Measurements from ENCODE around the gene SLC6A3. TPM values are rescaled to one million over a fixed set of nuclear protein-coding genes. Genes with fewer than 3 reads are reported as not detected.

The SLC6A3 gene
- total RNA-seq, 4 donors from 2014 or later, result 0.16 to 0.22 TPM; not detected in 2

DNA sequence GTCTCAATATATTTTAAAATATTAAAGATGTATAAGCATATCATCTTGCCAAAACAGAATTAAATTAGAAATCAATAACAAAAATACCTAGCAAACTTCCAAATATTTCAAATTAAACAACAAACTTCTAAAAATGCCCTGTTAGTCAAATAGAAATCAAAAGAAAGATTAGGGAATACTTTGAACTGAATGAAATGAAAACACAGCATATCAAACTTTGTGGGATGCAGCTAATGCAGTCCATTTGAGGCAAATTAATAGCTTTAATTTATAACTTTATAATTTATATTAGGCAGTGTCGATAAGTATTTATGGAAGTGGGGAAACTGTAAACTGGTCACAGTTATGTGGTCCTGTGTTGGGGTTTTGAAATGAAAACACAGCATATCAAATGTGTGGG, 17.1 kb downstream of the SLC6A3 start:
- TF ChIP-seq, protein P1, sequence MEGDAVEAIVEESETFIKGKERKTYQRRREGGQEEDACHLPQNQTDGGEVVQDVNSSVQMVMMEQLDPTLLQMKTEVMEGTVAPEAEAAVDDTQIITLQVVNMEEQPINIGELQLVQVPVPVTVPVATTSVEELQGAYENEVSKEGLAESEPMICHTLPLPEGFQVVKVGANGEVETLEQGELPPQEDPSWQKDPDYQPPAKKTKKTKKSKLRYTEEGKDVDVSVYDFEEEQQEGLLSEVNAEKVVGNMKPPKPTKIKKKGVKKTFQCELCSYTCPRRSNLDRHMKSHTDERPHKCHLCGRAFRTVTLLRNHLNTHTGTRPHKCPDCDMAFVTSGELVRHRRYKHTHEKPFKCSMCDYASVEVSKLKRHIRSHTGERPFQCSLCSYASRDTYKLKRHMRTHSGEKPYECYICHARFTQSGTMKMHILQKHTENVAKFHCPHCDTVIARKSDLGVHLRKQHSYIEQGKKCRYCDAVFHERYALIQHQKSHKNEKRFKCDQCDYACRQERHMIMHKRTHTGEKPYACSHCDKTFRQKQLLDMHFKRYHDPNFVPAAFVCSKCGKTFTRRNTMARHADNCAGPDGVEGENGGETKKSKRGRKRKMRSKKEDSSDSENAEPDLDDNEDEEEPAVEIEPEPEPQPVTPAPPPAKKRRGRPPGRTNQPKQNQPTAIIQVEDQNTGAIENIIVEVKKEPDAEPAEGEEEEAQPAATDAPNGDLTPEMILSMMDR (IDR thresholded peaks at IDR 0.05; ENCODE audit: low read depth), result no peak

DNA sequence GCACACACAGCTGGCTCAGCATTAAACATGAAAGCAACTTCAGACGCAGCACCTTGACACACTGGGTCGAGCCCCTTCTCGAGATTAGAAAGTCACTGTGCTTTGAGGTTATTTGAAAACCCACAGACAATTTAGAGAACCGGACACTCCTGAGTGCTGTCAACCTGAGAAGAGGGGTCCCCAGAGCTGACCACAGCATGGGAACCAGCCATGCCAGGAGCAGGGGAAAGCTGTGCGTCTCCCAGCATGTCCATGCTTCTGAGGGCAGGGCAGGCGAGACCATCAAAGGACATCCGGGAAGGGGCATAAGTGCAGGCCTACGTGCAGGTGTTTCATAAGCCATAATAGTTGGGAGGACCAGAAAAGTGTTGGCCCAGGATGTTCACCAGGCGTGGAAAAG, 20.5 kb downstream of the SLC6A3 start:
- TF ChIP-seq, protein P1 (IDR thresholded peaks at IDR 0.05; ENCODE audit: low read depth), result no peak

DNA sequence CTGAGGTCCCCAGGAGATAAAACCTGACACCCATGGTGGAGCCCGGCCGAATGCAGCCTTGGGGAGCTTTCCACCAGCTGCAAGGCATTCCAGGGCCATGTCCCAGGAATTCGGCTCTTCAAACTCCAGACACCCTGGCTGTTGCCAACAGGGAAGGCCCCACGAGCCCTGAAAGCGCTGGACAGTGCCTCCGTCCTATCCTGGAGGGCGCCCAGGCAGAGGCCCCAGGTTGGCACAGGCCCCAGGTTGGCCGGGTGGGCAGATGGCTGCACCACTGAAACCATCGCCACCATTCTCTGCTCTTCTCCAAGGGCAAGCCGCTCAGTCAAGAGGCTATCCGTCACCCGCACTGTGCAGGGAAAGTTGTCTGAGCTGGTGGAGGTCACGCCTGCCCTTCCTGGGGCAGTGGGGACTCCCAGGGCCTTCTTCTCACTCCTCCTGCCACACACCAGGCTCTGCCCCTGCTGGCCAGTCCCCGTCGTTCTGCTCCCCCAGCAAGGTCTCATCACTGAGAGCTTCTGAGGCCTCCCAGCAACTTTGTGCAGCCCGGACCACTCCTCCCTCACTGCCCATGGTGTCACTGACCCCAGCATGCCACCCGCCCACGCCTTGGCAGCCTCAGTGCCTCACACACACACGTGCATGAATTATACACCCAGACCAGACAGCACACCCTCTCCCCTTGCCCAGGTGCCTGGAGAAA, 21.2 kb downstream of the SLC6A3 start:
- TF ChIP-seq, protein P1 (IDR thresholded peaks at IDR 0.05; ENCODE audit: low read depth), result no peak

DNA sequence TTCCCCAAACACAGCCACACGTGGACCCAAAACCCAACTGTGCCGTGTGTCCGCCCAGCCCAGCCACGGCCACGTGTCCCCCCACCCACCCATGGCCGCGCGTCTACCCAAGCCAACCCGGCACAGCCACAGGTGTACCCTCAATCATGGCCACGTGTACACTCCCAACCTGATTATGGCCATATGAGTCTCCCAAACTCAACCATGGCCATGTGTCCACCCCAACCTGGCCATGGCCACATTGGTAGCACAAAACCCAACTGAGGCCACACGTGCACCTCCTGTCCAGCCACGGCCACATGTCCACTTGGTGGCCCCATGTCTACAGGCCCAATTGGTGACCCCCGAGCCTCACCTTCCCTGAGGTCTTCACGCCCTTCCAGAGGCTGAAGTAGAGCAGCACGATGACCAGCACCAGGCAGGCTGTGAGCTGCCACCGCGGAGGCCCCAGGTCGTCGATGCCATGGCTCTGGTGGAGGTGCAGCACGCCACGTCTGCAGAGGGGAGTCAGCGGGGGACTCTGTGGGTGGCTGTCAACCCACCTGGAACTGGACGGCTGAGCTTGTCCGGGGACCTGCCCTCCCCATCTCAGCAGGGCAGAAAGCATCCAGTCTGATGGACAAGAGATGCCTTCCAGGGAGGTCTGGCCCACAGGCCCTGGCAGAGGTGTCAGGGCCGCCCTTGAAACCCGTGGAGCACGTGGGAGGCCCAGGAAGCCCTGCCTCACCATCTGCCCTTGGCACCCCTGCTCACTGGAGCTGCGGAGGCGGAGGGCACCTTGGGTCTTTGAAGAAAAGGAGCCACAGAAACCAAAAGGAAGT, 23.5 kb downstream of the SLC6A3 start:
- TF ChIP-seq, protein P1 (IDR thresholded peaks at IDR 0.05; ENCODE audit: low read depth), result no peak

DNA sequence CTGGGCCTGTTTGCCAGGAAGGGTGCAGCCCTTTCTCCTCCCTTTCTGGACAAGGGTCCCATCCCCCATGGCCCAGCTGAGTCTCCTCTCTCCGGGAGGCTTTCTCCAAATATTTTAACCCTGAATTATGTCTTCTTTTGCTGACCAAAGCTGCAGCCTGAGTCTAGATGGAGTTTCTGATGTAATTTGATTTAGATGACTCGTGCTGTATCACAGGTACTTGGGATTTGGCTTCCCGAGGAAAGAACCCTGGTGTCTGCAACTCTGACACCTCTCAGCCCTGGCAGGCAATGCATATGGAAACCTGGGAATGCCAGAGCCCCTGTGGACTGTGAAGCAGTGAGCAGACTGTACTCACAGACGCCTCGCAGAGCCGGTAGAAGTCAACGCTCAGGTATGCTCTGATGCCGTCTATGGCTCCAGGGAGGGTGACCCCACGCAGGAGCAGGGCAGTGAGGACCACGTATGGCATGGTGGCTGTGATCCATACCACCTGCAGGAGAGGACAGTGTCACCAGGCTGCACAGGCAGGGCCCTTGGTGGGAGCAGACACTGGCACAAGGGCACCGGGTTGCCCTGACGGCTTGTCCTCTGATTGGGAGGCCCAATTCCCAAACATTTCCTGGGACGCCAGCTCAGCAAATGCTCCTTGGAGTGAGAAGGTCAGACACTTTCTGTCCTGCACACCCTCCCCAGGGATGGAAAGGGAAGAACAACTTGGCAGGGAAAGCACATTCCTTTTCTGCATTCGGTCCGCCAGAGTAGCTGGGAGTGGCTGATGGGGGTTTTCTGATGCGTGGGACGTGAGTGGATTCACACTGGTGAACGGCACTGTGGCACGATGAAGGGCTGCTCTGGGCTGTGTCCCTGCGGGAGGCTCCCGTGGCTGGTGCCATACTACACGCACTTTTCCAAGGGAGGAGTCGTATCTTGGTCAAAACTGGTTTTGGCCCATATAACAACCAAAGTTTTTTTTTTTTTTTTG, 24.7 kb downstream of the SLC6A3 start:
- TF ChIP-seq, protein P1 (IDR thresholded peaks at IDR 0.05; ENCODE audit: low read depth), result no peak

DNA sequence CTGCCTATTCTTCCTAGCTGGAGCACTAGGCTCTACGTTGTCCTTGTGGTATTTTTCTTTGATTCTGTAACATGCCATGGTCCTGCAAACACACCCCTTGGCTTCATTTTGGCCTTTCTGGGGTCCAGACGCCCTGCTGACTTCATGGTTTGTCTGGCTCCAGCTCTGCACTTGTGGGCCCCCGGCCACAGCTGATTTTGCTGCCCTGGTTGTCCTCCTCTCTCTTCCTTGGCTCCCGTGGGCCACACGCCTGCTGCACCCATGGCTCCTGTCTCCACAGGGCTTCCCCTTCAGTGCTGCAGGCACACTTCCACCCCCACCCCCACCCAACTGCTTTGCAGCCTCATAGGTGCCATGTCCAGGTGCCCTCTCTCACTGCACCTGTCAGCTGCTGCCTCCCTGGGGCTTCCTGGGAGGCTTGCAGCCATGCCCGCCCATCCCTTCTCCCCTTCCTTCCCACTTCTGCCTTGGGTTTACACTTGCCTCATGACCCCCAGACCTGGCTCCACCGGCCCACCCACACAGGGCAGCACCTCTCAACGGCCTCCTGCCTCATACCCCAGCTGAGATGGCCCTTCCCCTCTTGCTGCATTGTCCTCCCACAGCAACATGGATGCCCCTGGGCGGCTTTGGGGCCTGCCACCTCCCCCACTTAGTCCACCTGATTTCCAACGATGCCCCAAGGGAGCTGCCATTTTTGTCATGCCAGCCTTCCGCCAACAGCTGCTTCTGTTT, 25.6 kb downstream of the SLC6A3 start:
- TF ChIP-seq, protein P1 (IDR thresholded peaks at IDR 0.05; ENCODE audit: low read depth), result no peak
